Gastroesophageal sphincter (tissue), 3 donors: ENCODE measurements around the gene COL6A2.

Experiments used
- CTCF ChIP-seq, 4 experiments: fragments of 200-600 bp in 2 of 4; fragments of 450-650 bp in 2 of 4; sonication (generic) in 1 of 4; IDR thresholded peaks; one replicate each; pipeline ENCODE4 v1.5.1; 2017 to 2019; ENCODE audit warnings: antibody characterized with exemption in 4 of 4, mild to moderate bottlenecking in 2 of 4, moderate library complexity in 2 of 4
- EP300 ChIP-seq: sonication (generic); formaldehyde crosslinking; IDR thresholded peaks from one replicate; pipeline ENCODE4 v1.6.1; 2017; ENCODE audit warnings: antibody characterized with exemption, mild to moderate bottlenecking
- POLR2AphosphoS5 ChIP-seq: sonication (generic); formaldehyde crosslinking; IDR thresholded peaks from one replicate; pipeline ENCODE4 v1.6.1; 2017; ENCODE audit warnings: antibody characterized with exemption

GRCh38 chr21:46111857-46112724 is 14.2 kb downstream of the COL6A2 start:
- TF ChIP-seq EP300: no peak
- no peak for TF ChIP-seq CTCF (IDR thresholded peaks at IDR 0.05)
- no peak for TF ChIP-seq POLR2AphosphoS5
